NOMO-1 treated with DMSO at 0.1 percent for 48 hours (cell line): ENCODE data around the gene HYAL3.
"Not testable (repeated sequence)": the region's sequence is repeated elsewhere in the genome, so short reads cannot be mapped to it uniquely, and the experiment has no call there.

Experiments
- DNase-seq: peaks from one replicate; lab custom pipeline; 2025; ENCODE audit not compliant: unreplicated experiment; lab: John Stamatoyannopoulos, UW

The HYAL3 gene

GRCh38 chr3:50259432-50260026 lies 39.7 kb downstream of the HYAL3 start:
- no peak for DNase-seq

- DNase-seq: no peak
These were observed 40.2 kb downstream of the HYAL3 start for GRCh38 chr3:50258979-50259378.

- DNase-seq: no peak
These were observed 41.0 kb downstream of the HYAL3 start for GRCh38 chr3:50258029-50258680.

- peak; percentile 12 for DNase-seq
These were observed 42.0 kb downstream of the HYAL3 start for GRCh38 chr3:50256978-50257890.

GRCh38 chr3:50255251-50255615 lies 44.0 kb downstream of the HYAL3 start:
- no peak for DNase-seq

GRCh38 chr3:50254577-50255250 lies 44.5 kb downstream of the HYAL3 start:
- DNase-seq: peak; percentile 59

- no peak for DNase-seq
These were observed 48.0 kb downstream of the HYAL3 start for GRCh38 chr3:50251220-50251619.

GRCh38 chr3:50250514-50250913 lies 48.7 kb downstream of the HYAL3 start:
- no peak for DNase-seq

- DNase-seq: no peak
These were observed 49.7 kb downstream of the HYAL3 start for GRCh38 chr3:50249457-50249856.

- no peak for DNase-seq
These were observed 50.8 kb downstream of the HYAL3 start for GRCh38 chr3:50248387-50248786.

- DNase-seq: peak; percentile 48
These were observed 52.7 kb downstream of the HYAL3 start for GRCh38 chr3:50246517-50246954.

- peak; percentile 81 for DNase-seq
These were observed 53.2 kb downstream of the HYAL3 start for GRCh38 chr3:50245831-50246516.

- no peak for DNase-seq
These were observed 53.9 kb downstream of the HYAL3 start for GRCh38 chr3:50245251-50245745.

GRCh38 chr3:50244813-50245212 lies 54.4 kb downstream of the HYAL3 start:
- not testable (repeated sequence) for DNase-seq

- DNase-seq: no peak
These were observed 55.7 kb downstream of the HYAL3 start for GRCh38 chr3:50243543-50243895.

- DNase-seq: peak; percentile 95
These were observed 56.2 kb downstream of the HYAL3 start for GRCh38 chr3:50242851-50243542.
